GM23248 (cell line): ENCODE measurements around the gene ATP6V0E2. TPM values are rescaled to one million over a fixed set of nuclear protein-coding genes. Genes with fewer than 3 reads are reported as not detected.

ENCODE experiments used
- polyA plus RNA-seq: library from polyadenylated mRNA; unstranded; fragments of >200 nt; fragmentation: Nextera tagmentation; extraction: Ambion mirVana; gene quantifications from 2 replicates; pipeline ENCODE4 v1.2.1, GENCODE V29; 2016
- small RNA-seq: library from RNA; depleted of rRNA; stranded (forward); fragments of <200 nt; gene quantifications from one replicate; pipeline ENCODE3, GENCODE V24; 2014; ENCODE audit warnings: low read depth, low replicate concordance
- total RNA-seq: library from RNA; depleted of rRNA; stranded (reverse); fragments of >200 nt; shearing (Covaris generic); gene quantifications from 2 replicates; pipeline ENCODE4 v1.2.3, GENCODE V29; 2014; rRNA removed

Gene ATP6V0E2
- total and polyA plus RNA-seq, 2 experiments from 2014 or later, result 6.9 to 7.7 TPM

Small RNA genes within 50 kb of the gene (small RNA-seq; reads per million reads assigned to genes)
- not detected for gene AC093458.1

Other genes with a start within 250 kb of the ATP6V0E2 start
- gene ZNF467, start 100.4 kb upstream of the ATP6V0E2 start, total RNA-seq, result not detected in 2 replicates
- gene ZNF467, start 100.4 kb upstream of the ATP6V0E2 start, polyA plus RNA-seq, result not detected in 2 replicates
- 2.9 and 9.7 TPM in 2 replicates for gene ZNF862, start 35.6 kb upstream of the ATP6V0E2 start, total RNA-seq
- gene ZNF862, start 35.6 kb upstream of the ATP6V0E2 start, polyA plus RNA-seq, result 3.3 and 3.5 TPM in 2 replicates